IMR-90 (cell line): ENCODE measurements around the gene TTC27. TPM values are rescaled to one million over a fixed set of nuclear protein-coding genes. Genes with fewer than 3 reads are reported as not detected.

ENCODE experiments used
- ATAC-seq: fragments of 200-7000 bp; cut with Tn5 transposase; 2 replicates; pipeline ENCODE4 v1.9.1; 2020; ENCODE audit warnings: low read depth, mild to moderate bottlenecking, moderate library complexity
- BruUV-seq: library from RNA; stranded (reverse); fragments of 400-500 nt; replicated peaks from 2 replicates; lab custom pipeline; 2021; lab: Mats Ljungman, UMichigan
- CTCF ChIA-PET: fragments of 300-600 bp; formaldehyde crosslinking; extraction: SDS; loops from one replicate; lab custom pipeline; 2021; ENCODE audit warnings: antibody characterized with exemption; lab: Yijun Ruan, JAX
- POLR2A ChIA-PET: fragments of 300-600 bp; sonication (Branson Sonifier 250); formaldehyde crosslinking; loops from one replicate; lab custom pipeline; 2022; ENCODE audit warnings: antibody characterized with exemption; ENCODE audit not compliant: unreplicated experiment; lab: Charles Lee
- DNase-seq: peaks from one replicate; pipeline ENCODE4 v3.0.0; 2013
- H2AFZ ChIP-seq: replicated peaks from 2 replicates; pipeline ENCODE3; 2013; ENCODE audit warnings: low read length, mild to moderate bottlenecking; ENCODE audit not compliant: poor library complexity
- H2AK5ac ChIP-seq: 2 replicates; pipeline ENCODE4 v1.6.1; 2013; ENCODE audit warnings: low read depth, low read length, inconsistent platforms
- H2AK9ac ChIP-seq: replicated peaks from 2 replicates; pipeline ENCODE3; 2013; ENCODE audit warnings: mild to moderate bottlenecking, low read depth, low read length, moderate library complexity; ENCODE audit not compliant: poor library complexity
- H2BK120ac ChIP-seq: 2 replicates; pipeline ENCODE4 v1.6.1; 2013; ENCODE audit warnings: low read depth, low read length, inconsistent platforms
- H2BK15ac ChIP-seq: 3 replicates; pipeline ENCODE4 v1.6.1; 2013; ENCODE audit warnings: low read depth, low read length, inconsistent platforms
- H2BK20ac ChIP-seq: 2 replicates; pipeline ENCODE4 v1.6.1; 2013; ENCODE audit warnings: low read depth, mild to moderate bottlenecking, inconsistent platforms, low read length, moderate library complexity
- H2BK5ac ChIP-seq: 2 replicates; pipeline ENCODE4 v1.6.1; 2013; ENCODE audit warnings: mild to moderate bottlenecking, low read depth, low read length, inconsistent platforms; ENCODE audit not compliant: poor library complexity, severe bottlenecking
- H3K14ac ChIP-seq: replicated peaks from 2 replicates; pipeline ENCODE4 v1.6.1; 2013; ENCODE audit warnings: low read depth, low read length, inconsistent platforms
- H3K18ac ChIP-seq: 2 replicates; pipeline ENCODE4 v1.6.1; 2013; ENCODE audit warnings: low read depth, low read length, control low read depth
- H3K23ac ChIP-seq: 2 replicates; pipeline ENCODE4 v1.6.1; 2013; ENCODE audit warnings: low read depth, low read length, inconsistent platforms
- H3K27ac ChIP-seq: 2 replicates; pipeline ENCODE4 v1.5.1; 2013; ENCODE audit warnings: mild to moderate bottlenecking, control low read depth, low read length; ENCODE audit not compliant: insufficient read depth
- H3K27me3 ChIP-seq: 2 replicates; pipeline ENCODE4 v1.6.1; 2013; ENCODE audit warnings: low read length; ENCODE audit not compliant: control insufficient read depth, insufficient read depth
- H3K36me3 ChIP-seq: 2 replicates; pipeline ENCODE4 v1.6.1; 2013; ENCODE audit warnings: low read length, mixed read lengths; ENCODE audit not compliant: control insufficient read depth, insufficient read depth
- H3K4ac ChIP-seq: 2 replicates; pipeline ENCODE4 v1.6.1; 2013; ENCODE audit warnings: low read depth, low read length, inconsistent platforms
- H3K4me1 ChIP-seq: 2 replicates; pipeline ENCODE4 v1.6.1; 2013; ENCODE audit warnings: low read length, mixed read lengths; ENCODE audit not compliant: control insufficient read depth, insufficient read depth
- H3K4me2 ChIP-seq: 2 replicates; pipeline ENCODE4 v1.6.1; 2013; ENCODE audit warnings: low read depth, mild to moderate bottlenecking, control low read depth, low read length, moderate library complexity
- H3K4me3 ChIP-seq: 2 replicates; pipeline ENCODE4 v1.5.1; 2013; ENCODE audit warnings: low read depth, mild to moderate bottlenecking, control low read depth, low read length, moderate library complexity; ENCODE audit not compliant: insufficient read depth
- H3K56ac ChIP-seq: 2 replicates; pipeline ENCODE4 v1.6.1; 2013; ENCODE audit warnings: low read length, inconsistent platforms; ENCODE audit not compliant: insufficient read depth; ENCODE audit errors: extremely low read depth
- H3K79me1 ChIP-seq, 2 experiments: 2 replicates each; pipeline ENCODE4 v1.6.1; 2013; ENCODE audit warnings: low read length in 2 of 2, inconsistent platforms in 1 of 2, low read depth in 1 of 2
- H3K9ac ChIP-seq: 2 replicates; pipeline ENCODE4 v1.6.1; 2013; ENCODE audit warnings: low read depth, low read length, control low read depth
- H3K9me1 ChIP-seq: 2 replicates; pipeline ENCODE4 v1.6.1; 2013; ENCODE audit warnings: low read length, inconsistent platforms; ENCODE audit not compliant: insufficient read depth
- H3K9me3 ChIP-seq: 2 replicates; pipeline ENCODE4 v1.6.1; 2013; ENCODE audit warnings: low read length; ENCODE audit not compliant: control insufficient read depth, insufficient read depth
- H4K20me1 ChIP-seq: 2 replicates; pipeline ENCODE4 v1.6.1; 2013; ENCODE audit warnings: low read length, inconsistent platforms; ENCODE audit not compliant: insufficient read depth
- H4K5ac ChIP-seq: 2 replicates; pipeline ENCODE4 v1.6.1; 2013; ENCODE audit warnings: mild to moderate bottlenecking, low read depth, low read length, control low read depth
- H4K8ac ChIP-seq, 2 experiments: 2 replicates each; pipeline ENCODE4 v1.6.1; 2013; ENCODE audit warnings: low read depth in 2 of 2, low read length in 2 of 2, control low read depth in 1 of 2, inconsistent platforms in 1 of 2
- H4K91ac ChIP-seq: 2 replicates; pipeline ENCODE4 v1.6.1; 2013; ENCODE audit warnings: low read depth, low read length, inconsistent platforms; ENCODE audit not compliant: insufficient read depth
- CEBPB ChIP-seq: IDR thresholded peaks from 2 replicates; pipeline ENCODE4 v1.6.1; 2012; ENCODE audit warnings: low read depth, low read length, improper control_type of control experiment
- WGBS, 2 experiments: methylation state at CpG; one replicate each; pipeline versions ENCODE4 v1.1.5 to v1.1.7; 2013; ENCODE audit warnings: missing lambda C conversion rate in 2 of 2; ENCODE audit not compliant: insufficient read length in 1 of 2; ENCODE audit errors: extremely low coverage in 2 of 2; 5-methylcytosine and 5-hydroxymethylcytosine counted together
- dilution Hi-C: fragments of 300-500 bp; cut with HindIII; formaldehyde crosslinking; loops from one replicate; pipeline ENCODE4 v1.14.3; 2018; ENCODE audit warnings: low sequenced_read_pairs; ENCODE audit not compliant: unreplicated experiment
- in situ Hi-C: fragments of 300-500 bp; cut with MboI; formaldehyde crosslinking; loops from 3 replicates; pipeline ENCODE4 v1.14.3; 2019; ENCODE audit warnings: low sequenced_read_pairs, inconsistent platforms, mixed read lengths
- intact Hi-C: fragments of 100-400 bp; cut with micrococcal nuclease; formaldehyde crosslinking; loops from 2 replicates; pipeline ENCODE4 v1.10.0; 2022
- polyA plus RNA-seq, 3 experiments: library from polyadenylated mRNA; depleted of rRNA; stranded (reverse); fragments of >200 nt; gene quantifications; 2 replicates each; pipeline ENCODE4 v1.2.3, GENCODE V29; 2012; ENCODE audit warnings: low replicate concordance in 1 of 3
- total RNA-seq: library from RNA; depleted of rRNA; stranded (reverse); fragments of >200 nt; gene quantifications from 2 replicates; pipeline ENCODE4 v1.2.3, GENCODE V29; 2012
- TF ChIP-seq, protein P1 (sequence below): fragments of 150-350 bp; IDR thresholded peaks from 2 replicates; pipeline ENCODE4 v1.6.1; 2016; ENCODE audit warnings: low read depth, mild to moderate bottlenecking, low read length, moderate library complexity, borderline replicate concordance

Gene TTC27
- total and polyA plus RNA-seq, 2 of the 4 experiments (the other 2 are of a cell fraction) = 12.7 to 30.5 TPM

DNA sequence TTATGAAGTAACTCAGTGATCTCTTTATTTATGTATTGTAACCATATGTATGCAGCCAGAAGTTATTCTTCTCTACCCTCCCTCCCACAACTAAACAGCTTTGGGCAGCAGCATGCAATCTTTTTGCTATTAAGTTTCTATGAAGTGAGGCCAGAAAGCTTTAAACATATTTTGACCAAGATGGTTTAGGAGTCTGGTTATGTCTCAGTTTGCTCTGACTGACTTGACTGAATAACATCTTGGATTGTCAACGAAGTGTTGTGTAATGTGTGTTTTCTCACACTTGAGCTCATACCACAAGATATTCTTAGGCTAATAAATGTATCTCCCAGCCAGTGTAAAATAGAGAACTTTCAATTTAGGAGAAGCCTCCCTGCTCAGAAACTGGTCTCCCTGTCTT, 104.3 kb downstream of the TTC27 start:
- no peak overlapping the region for H2AFZ ChIP-seq
- H2BK15ac ChIP-seq = no peak overlapping the region
- no peaks in the 10 kb centered on the region for H3K4me1 ChIP-seq
- no peak overlapping the region for H2BK5ac ChIP-seq
- DNase-seq = peak; percentile 16
- TF ChIP-seq, protein P1, sequence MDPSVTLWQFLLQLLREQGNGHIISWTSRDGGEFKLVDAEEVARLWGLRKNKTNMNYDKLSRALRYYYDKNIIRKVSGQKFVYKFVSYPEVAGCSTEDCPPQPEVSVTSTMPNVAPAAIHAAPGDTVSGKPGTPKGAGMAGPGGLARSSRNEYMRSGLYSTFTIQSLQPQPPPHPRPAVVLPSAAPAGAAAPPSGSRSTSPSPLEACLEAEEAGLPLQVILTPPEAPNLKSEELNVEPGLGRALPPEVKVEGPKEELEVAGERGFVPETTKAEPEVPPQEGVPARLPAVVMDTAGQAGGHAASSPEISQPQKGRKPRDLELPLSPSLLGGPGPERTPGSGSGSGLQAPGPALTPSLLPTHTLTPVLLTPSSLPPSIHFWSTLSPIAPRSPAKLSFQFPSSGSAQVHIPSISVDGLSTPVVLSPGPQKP = no peak
- TF ChIP-seq CEBPB = peak; percentile 33; the same call in 1 of the 2 replicates
- H3K56ac ChIP-seq = no peak overlapping the region
- no peaks in the 10 kb centered on the region for H4K20me1 ChIP-seq
- no peak overlapping the region for H2BK120ac ChIP-seq
- H3K4me3 ChIP-seq = no peak overlapping the region
- H4K5ac ChIP-seq = no peak overlapping the region
- no TSS peak for BruUV-seq
- no peak overlapping the region for H2AK5ac ChIP-seq
- H3K79me1 ChIP-seq = peaks cover 0 to 4% of the 10 kb centered on the region in 2 experiments; a peak in 1 of 4 replicates
- no peak overlapping the region for H3K4ac ChIP-seq
- no peak overlapping the region for H3K18ac ChIP-seq
- ATAC-seq = peak; percentile 48
- H3K9me1 ChIP-seq = peaks cover 4% of the 10 kb centered on the region
- H2AK9ac ChIP-seq = no peak overlapping the region
- H3K9ac ChIP-seq = no peak overlapping the region
- H3K27ac ChIP-seq = no peak overlapping the region
- H3K4me2 ChIP-seq = no peak overlapping the region
- ChIA-PET POLR2A (no interaction called here), CTCF (no interaction called here)
- WGBS, 2 experiments = no CpG with 5 or more reads among the region's 1 CpG
- intact Hi-C loops (no loop called here), dilution Hi-C loops (no loop called here), in situ Hi-C loops (no loop called here)
- H3K9me3 ChIP-seq = no peaks in the 10 kb centered on the region
- no peak overlapping the region for H4K91ac ChIP-seq
- H4K8ac ChIP-seq = no peak overlapping the region
- H3K14ac ChIP-seq = no peak overlapping the region
- H3K23ac ChIP-seq = no peak overlapping the region
- H3K27me3 ChIP-seq = no peaks in the 10 kb centered on the region
- H2BK20ac ChIP-seq = no peak overlapping the region
- peaks cover 2% of the 10 kb centered on the region; the same call in 1 of the 2 replicates for H3K36me3 ChIP-seq
